ENCODE results near the gene ZFP82.
A peak's percentile ranks its signal among the peaks of the same experiment; 100 is the strongest.

ZFP82 gene

GRCh38 chr19:36392916-36393673 is 25.3 kb downstream of the ZFP82 start:
- no peak for TF ChIP-seq NFIC (IDR thresholded peaks at IDR 0.05)
- no peak for TF ChIP-seq FOXM1 (IDR thresholded peaks at IDR 0.05; ENCODE audit: borderline replicate concordance, low read depth)
- TF ChIP-seq TCF12 (IDR thresholded peaks at IDR 0.05; ENCODE audit: low read depth) = no peak
- TF ChIP-seq CEBPB (IDR thresholded peaks at IDR 0.05) = no peak
- no peak for TF ChIP-seq TAF1 (IDR thresholded peaks at IDR 0.05; ENCODE audit: low read depth)
- no peak for TF ChIP-seq EP300 (IDR thresholded peaks at IDR 0.05; ENCODE audit: borderline replicate concordance)
- no peak for TF ChIP-seq EGR1 (IDR thresholded peaks at IDR 0.05)
- TF ChIP-seq, protein P1, sequence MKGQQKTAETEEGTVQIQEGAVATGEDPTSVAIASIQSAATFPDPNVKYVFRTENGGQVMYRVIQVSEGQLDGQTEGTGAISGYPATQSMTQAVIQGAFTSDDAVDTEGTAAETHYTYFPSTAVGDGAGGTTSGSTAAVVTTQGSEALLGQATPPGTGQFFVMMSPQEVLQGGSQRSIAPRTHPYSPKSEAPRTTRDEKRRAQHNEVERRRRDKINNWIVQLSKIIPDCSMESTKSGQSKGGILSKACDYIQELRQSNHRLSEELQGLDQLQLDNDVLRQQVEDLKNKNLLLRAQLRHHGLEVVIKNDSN (IDR thresholded peaks at IDR 0.05) = no peak
- TF ChIP-seq CREB1 (IDR thresholded peaks at IDR 0.05; ENCODE audit: low read depth) = no peak
- TF ChIP-seq, protein P2, sequence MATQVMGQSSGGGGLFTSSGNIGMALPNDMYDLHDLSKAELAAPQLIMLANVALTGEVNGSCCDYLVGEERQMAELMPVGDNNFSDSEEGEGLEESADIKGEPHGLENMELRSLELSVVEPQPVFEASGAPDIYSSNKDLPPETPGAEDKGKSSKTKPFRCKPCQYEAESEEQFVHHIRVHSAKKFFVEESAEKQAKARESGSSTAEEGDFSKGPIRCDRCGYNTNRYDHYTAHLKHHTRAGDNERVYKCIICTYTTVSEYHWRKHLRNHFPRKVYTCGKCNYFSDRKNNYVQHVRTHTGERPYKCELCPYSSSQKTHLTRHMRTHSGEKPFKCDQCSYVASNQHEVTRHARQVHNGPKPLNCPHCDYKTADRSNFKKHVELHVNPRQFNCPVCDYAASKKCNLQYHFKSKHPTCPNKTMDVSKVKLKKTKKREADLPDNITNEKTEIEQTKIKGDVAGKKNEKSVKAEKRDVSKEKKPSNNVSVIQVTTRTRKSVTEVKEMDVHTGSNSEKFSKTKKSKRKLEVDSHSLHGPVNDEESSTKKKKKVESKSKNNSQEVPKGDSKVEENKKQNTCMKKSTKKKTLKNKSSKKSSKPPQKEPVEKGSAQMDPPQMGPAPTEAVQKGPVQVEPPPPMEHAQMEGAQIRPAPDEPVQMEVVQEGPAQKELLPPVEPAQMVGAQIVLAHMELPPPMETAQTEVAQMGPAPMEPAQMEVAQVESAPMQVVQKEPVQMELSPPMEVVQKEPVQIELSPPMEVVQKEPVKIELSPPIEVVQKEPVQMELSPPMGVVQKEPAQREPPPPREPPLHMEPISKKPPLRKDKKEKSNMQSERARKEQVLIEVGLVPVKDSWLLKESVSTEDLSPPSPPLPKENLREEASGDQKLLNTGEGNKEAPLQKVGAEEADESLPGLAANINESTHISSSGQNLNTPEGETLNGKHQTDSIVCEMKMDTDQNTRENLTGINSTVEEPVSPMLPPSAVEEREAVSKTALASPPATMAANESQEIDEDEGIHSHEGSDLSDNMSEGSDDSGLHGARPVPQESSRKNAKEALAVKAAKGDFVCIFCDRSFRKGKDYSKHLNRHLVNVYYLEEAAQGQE (IDR thresholded peaks at IDR 0.05; ENCODE audit: low read depth) = no peak
- no peak for TF ChIP-seq YY1 (IDR thresholded peaks at IDR 0.05; ENCODE audit: low read depth)
- no peak for TF ChIP-seq ZBTB7A (IDR thresholded peaks at IDR 0.05; ENCODE audit: low read depth)
- TF ChIP-seq, protein P3, sequence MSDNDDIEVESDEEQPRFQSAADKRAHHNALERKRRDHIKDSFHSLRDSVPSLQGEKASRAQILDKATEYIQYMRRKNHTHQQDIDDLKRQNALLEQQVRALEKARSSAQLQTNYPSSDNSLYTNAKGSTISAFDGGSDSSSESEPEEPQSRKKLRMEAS (IDR thresholded peaks at IDR 0.05) = no peak
- TF ChIP-seq RAD21 (IDR thresholded peaks at IDR 0.05; ENCODE audit: low read depth) = no peak
- no peak for TF ChIP-seq TEAD4 (IDR thresholded peaks at IDR 0.05)

DNA sequence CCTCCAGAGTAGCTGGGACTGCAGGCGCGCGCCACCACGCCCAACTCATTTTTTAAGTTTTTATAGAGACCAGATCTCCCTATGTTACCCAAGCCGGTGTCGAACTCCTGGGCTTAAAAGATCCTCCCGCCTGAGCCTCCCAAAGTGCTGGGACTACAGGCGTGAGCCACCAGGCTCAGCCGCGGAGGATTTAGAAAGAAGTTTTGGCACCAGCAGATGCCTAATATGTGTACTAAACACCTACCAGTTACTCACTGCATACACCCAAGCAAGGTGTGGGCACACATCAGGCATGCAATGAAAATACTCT is 39.0 kb downstream of the ZFP82 start:
- TF ChIP-seq RAD21 (IDR thresholded peaks at IDR 0.05; ENCODE audit: low read depth) (no peak), ZBTB7A (IDR thresholded peaks at IDR 0.05; ENCODE audit: low read depth) (no peak), EP300 (IDR thresholded peaks at IDR 0.05; ENCODE audit: borderline replicate concordance) (no peak)
- TF ChIP-seq, protein P3 (IDR thresholded peaks at IDR 0.05) = no peak

- TF ChIP-seq EP300 (IDR thresholded peaks at IDR 0.05; ENCODE audit: borderline replicate concordance) (no peak), TAF1 (IDR thresholded peaks at IDR 0.05; ENCODE audit: low read depth) (no peak; the same call in 1 of the 2 replicates), NFIC (IDR thresholded peaks at IDR 0.05) (no peak), TCF12 (IDR thresholded peaks at IDR 0.05; ENCODE audit: low read depth) (no peak), EGR1 (IDR thresholded peaks at IDR 0.05) (peak; percentile 99), CEBPB (IDR thresholded peaks at IDR 0.05) (no peak), CREB1 (IDR thresholded peaks at IDR 0.05; ENCODE audit: low read depth) (no peak), TEAD4 (IDR thresholded peaks at IDR 0.05) (peak; percentile 9; the same call in 1 of the 2 replicates), FOXM1 (IDR thresholded peaks at IDR 0.05; ENCODE audit: borderline replicate concordance, low read depth) (no peak), ZBTB7A (IDR thresholded peaks at IDR 0.05; ENCODE audit: low read depth) (no peak), RAD21 (IDR thresholded peaks at IDR 0.05; ENCODE audit: low read depth) (peak; percentile 31; the same call in 1 of the 2 replicates), YY1 (IDR thresholded peaks at IDR 0.05; ENCODE audit: low read depth) (peak; percentile 65; the same call in 1 of the 2 replicates)
- TF ChIP-seq, protein P2 (IDR thresholded peaks at IDR 0.05; ENCODE audit: low read depth) = no peak
- TF ChIP-seq, protein P3 (IDR thresholded peaks at IDR 0.05) = peak; percentile 71
- TF ChIP-seq, protein P1 (IDR thresholded peaks at IDR 0.05) = no peak
These were observed 39.6 kb downstream of the ZFP82 start, which contains the start of gene ZFP14 for GRCh38 chr19:36378625-36379509. Gene ZFP14, minus strand, starts transcription at chr19:36379201. Its CDS starts 11,309 bp downstream, at chr19:36367892.

DNA sequence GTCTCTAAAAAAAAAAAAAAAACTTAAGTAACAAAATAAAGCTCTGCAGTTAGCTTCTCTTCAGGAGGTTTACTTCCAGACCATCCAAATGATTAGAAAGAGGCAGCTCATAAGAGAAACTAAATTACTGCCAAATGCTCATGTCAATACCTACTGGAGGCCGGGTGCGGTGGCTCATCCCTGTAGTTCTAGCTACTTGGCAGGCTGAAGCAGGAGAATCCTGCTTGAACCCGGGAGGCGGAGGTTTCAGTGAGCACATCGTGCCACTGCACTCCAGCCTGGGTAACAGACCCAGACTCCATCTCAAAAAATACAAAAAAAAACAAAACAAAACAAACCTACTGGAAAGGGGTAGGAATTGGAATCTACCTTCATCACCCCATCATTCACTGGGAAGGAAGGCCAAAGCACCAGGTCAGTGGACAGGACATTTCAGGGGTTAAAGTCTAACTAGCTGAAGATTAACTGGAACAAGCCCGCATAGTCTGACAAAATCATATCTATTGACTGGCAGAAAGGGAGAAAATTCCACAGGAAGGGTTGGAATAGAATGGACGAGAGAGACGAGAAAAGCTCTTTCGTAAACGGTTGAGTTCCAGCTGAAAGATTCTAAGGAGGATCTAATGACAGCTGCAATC is 40.8 kb downstream of the ZFP82 start:
- no peak for TF ChIP-seq NFIC (IDR thresholded peaks at IDR 0.05)
